HG02973 (cell line): ENCODE results near the gene SMPD4.
A peak's percentile ranks its signal among the peaks of the same experiment; 100 is the strongest.
"Not testable (repeated sequence)": the region's sequence is repeated elsewhere in the genome, so short reads cannot be mapped to it uniquely, and the experiment has no call there.

Experiments
- ATAC-seq: cut with Tn5 transposase; IDR thresholded peaks from one replicate; pipeline ENCODE4 v1.9.1; 2021; ENCODE audit warnings: moderate library complexity; ENCODE audit not compliant: unreplicated experiment

The SMPD4 gene

DNA sequence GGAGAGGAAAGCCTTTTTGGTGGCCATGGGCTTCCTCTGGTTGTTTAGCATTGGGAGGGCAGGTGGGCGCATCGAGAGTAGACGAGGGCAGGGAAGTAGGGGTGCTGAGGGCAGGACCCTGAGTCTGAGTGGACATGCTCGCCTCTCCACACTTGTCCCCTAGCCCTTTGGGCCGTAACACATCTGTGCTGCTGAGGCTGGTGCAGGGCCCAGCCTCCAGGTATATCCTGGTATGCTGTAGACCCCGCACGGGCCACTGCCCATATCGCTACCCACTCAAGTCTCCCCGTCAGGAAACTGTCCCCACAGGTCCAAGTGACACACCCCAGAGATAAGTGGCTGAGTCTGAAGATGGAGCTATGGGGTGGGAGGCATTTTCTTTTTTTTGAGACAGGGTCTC is 22.8 kb downstream of the SMPD4 start:
- no peak for ATAC-seq

GRCh38 chr2:130157825-130158514 is 23.4 kb downstream of the SMPD4 start:
- ATAC-seq: peak; percentile 85

DNA sequence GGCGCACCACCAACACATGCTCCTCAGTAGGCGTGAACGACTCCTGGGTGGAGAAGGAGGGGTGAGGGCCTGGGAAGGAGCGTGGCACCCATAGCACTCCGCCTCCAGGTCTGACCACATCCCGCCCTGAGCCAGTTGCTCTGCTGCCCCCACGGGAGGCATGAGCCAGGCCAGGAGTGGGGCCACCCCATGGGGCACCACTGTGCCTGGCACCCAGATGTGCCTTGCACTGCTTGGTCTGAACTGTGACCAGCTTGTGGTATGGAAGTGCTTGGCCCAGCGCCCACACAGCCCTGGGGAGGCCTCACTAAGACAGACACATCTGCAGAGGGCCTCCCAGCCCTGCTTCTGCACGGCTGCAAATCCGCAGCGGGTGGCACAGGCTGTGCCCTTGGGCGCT is 24.0 kb downstream of the SMPD4 start:
- ATAC-seq: peak; percentile 23

DNA sequence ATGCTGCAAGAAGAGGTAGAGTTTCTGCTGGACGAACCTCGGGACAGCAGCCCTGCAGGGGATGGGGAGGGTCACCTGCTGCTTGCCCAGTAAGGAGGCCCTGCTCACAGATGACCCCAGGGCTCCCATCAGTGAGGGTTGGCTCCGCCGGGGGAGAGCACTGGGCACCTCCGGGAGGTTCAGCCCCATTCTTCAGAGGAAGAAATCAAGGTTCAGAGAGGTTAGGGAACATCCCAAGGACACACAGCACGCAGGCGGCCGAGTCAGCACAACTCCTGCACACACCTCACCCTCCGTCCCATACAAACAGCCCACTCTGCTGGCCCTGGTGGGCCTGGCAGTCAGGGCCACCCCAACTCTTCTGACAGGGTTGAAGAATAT is 24.8 kb downstream of the SMPD4 start:
- no peak for ATAC-seq

- not testable (repeated sequence) for ATAC-seq
Measured at GRCh38 chr2:130155956-130156623, 25.3 kb downstream of the SMPD4 start.

- no peak for ATAC-seq
Measured at GRCh38 chr2:130154773-130155765, 26.3 kb downstream of the SMPD4 start.

- not testable (repeated sequence) for ATAC-seq
Measured at GRCh38 chr2:130154423-130154770, 27.0 kb downstream of the SMPD4 start.

DNA sequence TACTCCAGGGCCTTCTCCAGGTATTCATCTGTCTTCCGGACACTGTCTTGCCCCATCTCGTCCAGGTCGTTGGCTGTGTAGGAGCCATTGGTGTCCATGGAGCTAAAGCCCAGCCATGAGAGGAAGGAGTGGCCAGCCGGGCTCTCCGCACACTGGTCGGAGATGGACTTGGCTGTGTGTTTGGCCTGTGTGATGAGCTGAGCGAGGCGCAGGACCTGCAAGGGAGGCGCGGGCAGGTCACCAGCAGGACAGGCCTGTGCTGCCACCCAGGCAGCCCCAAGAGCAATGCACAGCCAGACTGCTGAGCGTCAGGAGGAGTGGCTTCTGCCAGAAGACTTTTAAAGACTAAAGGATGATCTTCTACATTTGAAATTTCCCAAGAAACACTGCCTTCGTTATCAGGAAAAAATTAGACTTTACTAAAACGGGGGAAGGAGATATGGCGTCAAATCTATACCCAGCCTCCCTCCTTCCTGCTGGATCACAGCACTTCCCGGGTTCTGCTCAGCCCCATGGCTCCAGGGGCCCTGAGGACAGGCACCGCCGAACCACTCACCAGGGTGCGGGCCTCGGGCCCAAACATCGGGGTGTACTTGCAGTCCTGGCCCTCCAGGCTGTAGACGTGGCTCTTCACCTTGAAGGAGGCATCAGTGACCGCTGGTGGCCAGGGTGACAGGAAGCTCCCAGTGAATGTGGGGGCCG is 27.5 kb downstream of the SMPD4 start:
- not testable (repeated sequence) for ATAC-seq

DNA sequence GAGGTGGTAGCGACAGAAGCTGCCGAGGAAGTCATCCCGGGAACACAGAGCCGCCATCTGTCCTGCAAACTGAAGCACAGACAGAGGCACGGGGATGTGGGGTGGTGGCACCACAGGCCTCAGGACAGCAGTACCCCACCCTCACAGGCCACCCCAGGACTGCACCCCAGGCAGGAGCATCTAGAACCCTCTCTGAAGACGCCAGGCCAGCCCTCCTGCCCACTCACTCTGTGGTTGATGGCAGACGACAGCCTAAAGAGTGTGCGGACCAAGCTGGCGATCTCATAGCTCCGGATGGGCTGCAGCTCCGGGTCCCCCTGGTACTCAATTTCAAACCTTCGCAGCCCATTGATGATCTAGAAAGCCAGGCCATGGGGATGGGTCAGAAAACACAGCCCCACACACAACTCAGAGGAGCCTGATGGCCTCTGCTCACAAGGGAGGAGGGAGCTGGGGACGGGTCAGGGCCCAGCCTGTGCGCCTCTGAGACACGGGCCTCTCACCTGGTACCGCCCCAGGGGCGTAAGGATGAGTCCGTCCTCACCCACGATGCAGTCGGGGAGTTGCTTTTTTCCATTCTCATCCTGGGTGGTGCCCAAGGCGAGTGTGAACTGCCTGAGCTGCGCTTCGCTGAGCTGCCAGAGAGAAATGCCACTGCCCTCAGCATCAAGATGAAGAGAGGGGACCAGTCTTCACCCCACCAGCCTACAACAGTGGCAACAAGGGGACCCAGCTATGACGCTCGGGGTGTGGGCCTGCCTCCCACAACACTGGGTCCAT is 28.4 kb downstream of the SMPD4 start:
- no peak for ATAC-seq

- ATAC-seq: not testable (repeated sequence)
Measured at GRCh38 chr2:130152136-130152815, 29.1 kb downstream of the SMPD4 start.

- not testable (repeated sequence) for ATAC-seq
Measured at GRCh38 chr2:130151145-130151512, 30.3 kb downstream of the SMPD4 start.

DNA sequence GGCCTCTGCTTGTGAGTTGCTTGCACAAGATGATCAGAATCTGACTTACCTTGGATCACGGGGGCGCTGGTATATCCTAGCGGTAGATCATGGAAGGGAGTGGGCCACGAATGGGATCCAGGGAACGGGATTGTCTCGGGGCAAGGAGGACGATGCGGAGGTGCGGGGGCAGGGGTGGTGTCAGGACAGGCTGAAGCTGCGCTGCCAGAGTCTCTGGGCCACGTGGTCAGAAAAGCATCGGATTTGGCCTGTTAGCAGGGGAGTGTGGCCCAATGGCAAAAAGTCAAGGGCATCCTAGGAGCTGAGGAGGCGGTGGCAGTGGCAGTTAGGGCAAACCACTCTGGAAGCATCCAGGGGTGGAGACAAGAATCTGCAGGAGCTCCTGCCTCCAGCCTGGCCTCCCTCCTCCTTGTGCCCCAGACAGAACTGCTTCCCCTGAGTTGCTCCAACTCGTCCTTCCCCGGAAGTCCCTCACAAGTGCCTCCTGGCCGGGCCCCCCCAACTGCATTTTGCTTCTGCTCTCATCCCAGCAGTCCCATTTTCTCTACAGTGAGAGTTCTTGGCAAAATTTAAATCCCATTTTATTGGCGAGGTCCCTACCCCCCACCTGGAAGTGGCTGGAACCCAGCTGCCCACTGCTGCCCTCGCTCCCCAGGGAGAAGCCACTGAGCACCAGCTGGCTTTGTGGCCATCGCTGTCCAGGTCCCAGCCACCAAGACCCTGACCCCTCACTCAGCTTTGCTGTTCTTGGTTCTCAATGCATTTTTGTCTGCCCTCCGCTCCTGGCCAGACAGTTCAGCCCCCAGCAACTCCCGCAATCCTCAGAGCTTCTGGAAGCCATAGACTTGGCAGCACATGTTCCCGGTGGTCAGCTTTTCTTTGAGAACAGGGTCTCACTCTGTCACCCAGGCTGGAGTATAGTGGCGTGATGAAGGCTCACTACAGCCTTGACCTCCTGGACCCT is 30.9 kb downstream of the SMPD4 start:
- no peak for ATAC-seq

DNA sequence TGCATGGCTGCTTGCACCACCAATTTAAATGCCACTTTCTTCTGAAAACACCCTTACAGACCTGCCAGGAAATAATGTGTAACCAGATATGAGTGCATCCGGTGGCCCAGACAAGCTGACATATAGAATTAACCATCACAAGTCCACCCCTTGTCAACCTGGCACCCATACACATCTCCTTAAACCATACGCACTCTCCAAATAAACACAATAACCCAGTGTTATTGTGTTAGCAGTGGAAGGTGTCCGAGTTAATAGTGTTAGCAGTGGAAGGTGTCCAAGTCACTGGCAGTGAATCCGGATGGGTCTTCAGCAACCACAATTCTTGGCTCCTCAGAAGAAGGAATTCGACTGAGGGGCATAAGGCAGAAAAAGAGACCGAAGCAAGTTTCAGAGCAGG is 32.9 kb downstream of the SMPD4 start:
- ATAC-seq: not testable (repeated sequence)

DNA sequence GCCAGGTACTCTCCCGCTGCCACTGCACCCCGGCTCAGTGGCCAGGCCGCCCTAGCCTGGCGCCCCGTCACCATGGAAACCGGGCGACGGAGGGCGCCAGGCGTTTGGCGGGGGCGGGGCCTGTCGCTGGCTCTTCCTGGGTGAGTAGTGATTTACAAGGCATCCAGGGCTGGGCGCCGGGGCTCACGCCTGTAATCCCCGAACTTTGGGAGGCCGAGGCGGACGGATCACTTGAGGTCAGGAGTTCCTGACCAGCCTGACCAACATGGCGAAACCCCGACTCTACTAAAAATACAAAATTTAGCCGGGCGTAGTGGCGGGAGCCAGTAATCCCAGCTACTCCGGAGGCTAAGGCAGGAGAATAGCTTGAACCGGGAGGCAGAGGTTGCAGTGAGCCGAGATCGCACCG is 36.4 kb downstream of the SMPD4 start, which contains the start of gene CCDC74B:
CCDC74B (minus strand) TSS at position 107 of the 409 bp plus-strand sequence. CDS start 116 bp downstream, outside the sequence.
- peak; percentile 80 for ATAC-seq

DNA sequence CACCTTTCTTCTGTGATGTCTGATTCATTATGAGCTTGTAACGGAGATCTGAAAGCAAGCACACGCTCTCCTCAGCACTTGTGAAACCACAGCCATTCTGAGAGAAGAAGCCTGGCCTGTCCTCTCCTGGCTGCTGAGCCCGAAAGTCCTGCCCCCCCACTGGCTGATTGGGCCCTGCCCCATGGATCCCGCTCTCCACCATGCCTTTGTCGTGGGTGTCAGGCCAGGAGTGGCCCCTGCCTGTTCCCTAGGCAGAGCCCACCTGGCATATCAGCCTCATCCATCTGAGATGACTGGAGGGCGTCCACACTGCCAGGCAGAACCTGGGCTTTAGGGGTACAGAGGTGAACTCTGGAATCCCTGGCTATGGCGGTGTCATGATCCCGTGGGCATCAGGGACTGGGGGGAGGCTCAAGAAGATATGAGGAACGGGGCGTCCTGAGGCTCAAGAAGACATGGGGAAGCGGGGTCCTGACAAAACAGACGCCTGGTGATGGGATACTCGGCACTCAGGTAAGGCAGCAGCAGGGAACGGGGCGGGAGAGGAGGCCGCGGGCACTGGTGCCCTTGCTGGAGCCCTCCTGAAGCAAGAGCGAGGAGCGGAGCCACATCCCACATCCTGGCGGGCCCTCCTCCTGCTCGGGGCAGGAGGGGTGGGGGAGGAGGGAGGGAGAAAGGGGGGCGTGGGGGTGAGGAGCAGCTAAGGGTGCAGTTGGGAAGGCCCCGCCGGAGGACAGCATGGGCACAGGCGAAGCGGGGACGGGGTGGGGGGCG is 37.9 kb downstream of the SMPD4 start:
- peak; percentile 30 for ATAC-seq

DNA sequence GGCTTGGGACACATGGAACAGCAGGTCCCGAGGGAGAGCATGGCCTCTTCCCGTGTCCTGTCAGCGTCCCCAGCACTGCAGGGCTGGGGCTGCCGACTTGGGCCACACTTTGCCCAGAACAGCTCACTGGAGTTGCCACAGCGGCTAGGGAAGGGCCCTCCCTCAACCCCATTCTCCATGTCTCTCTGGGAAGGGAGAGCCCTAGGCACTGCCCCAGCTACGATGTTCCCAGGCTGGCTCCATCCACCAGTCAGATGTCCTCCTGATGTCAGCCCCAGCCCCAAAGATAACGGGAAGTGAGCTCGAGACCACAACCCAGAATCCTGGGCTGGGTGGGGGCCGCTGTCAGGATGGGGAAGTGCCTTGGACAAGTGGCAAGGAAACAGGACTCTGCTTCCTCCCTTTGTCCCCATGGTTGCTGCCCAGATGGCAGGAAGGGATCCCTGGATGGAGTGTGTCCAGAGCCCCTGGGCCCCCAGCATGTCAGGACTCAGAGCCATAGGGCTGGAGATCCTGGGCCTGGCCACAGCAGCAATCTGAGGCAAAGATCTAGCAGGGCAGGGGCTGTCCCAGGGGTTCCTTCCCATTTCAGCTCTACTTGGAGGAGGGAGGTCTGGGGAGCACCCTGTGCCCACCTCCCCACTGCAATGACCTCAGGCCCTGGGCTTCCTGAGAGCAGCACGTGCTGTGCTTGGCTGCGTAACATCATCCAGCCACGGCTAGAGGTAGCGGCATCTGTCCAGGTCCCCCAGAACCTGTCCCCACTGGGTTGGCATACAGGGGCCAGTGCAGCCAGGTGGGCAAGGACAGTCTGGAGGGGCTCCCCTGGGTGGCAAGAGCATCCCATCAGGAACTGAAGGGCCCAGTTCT is 38.8 kb downstream of the SMPD4 start:
- ATAC-seq: not testable (repeated sequence)
